HepG2 (cell line): ENCODE measurements around the gene MYO1C. TPM values are rescaled to one million over a fixed set of nuclear protein-coding genes. Genes with fewer than 3 reads are reported as not detected.
A peak's percentile ranks its signal among the peaks of the same experiment; 100 is the strongest.

Experiments used
- ATAC-seq: fragments of 200-7000 bp; cut with Tn5 transposase; 3 replicates; pipeline ENCODE4 v1.9.1; 2020; ENCODE audit warnings: mild to moderate bottlenecking, moderate library complexity
- BruUV-seq: library from RNA; stranded (reverse); fragments of 400-500 nt; replicated peaks from 2 replicates; lab custom pipeline; 2021; lab: Mats Ljungman, UMichigan
- CTCF ChIA-PET: fragments of 300-600 bp; formaldehyde crosslinking; extraction: SDS; loops from one replicate; lab custom pipeline; 2021; ENCODE audit warnings: low total read pairs, inconsistent platforms, low intra/inter-chr PET ratio; lab: Yijun Ruan, JAX
- POLR2A ChIA-PET: fragments of 350-600 bp; sonication (Branson Sonifier 250); formaldehyde crosslinking; loops from one replicate; lab custom pipeline; 2020; ENCODE audit warnings: antibody characterized with exemption, inconsistent platforms; lab: Yijun Ruan, JAX
- DNase-seq: peaks from one replicate; pipeline ENCODE4 v3.0.0-alpha.2; 2015; ENCODE audit warnings: low spot score
- FAIRE-seq: peaks from 3 replicates; lab custom pipeline; 2011; peaks lifted over from hg19 to GRCh38; lab: Jason Lieb, UNC
- H2AFZ ChIP-seq: one replicate; pipeline ENCODE4 v1.6.1; 2011; ENCODE audit warnings: low read length, inconsistent platforms
- H3K27ac ChIP-seq: fragments of 300-600 bp; 3 replicates; pipeline ENCODE4 v1.8.0; 2011; ENCODE audit warnings: mixed run types, mild to moderate bottlenecking, mixed read lengths, low read length, inconsistent platforms; ENCODE audit not compliant: insufficient read depth; ENCODE audit errors: extremely low read length
- H3K27me3 ChIP-seq, 2 experiments: fragments of 200-600 bp in 1 of 2; 2 replicates in 1 of 2; 3 replicates in 1 of 2; pipeline versions ENCODE4 v1.6.0 to v1.8.0; 2011; ENCODE audit warnings: low read length in 2 of 2, mild to moderate bottlenecking in 2 of 2, moderate library complexity in 2 of 2, inconsistent platforms in 1 of 2; ENCODE audit not compliant: insufficient read depth in 2 of 2, control insufficient read depth in 1 of 2
- H3K36me3 ChIP-seq, 2 experiments: fragments of 200-600 bp in 1 of 2; replicated peaks in 1 of 2; 2 replicates in 1 of 2; 3 replicates in 1 of 2; pipeline versions ENCODE4 v1.5.1 to v1.8.0; 2011; ENCODE audit warnings: low read length in 2 of 2, inconsistent platforms in 1 of 2; ENCODE audit not compliant: insufficient read depth in 2 of 2, control insufficient read depth in 1 of 2
- H3K4me1 ChIP-seq: 2 replicates; pipeline ENCODE4 v1.5.1; 2012; ENCODE audit warnings: low read length, inconsistent platforms; ENCODE audit not compliant: insufficient read depth
- H3K4me2 ChIP-seq: 2 replicates; pipeline ENCODE4 v1.6.0; 2011; ENCODE audit warnings: low read depth, low read length, inconsistent platforms
- H3K4me3 ChIP-seq, 3 experiments: fragments of 200-600 bp in 1 of 3; sonication (generic), shearing (Covaris generic) in 1 of 3; replicated peaks in 1 of 3; 2 replicates each; pipeline ENCODE4 v1.5.1; 2011 to 2016; ENCODE audit warnings: low read length in 3 of 3, inconsistent platforms in 2 of 3, low read depth in 2 of 3, mild to moderate bottlenecking in 2 of 3, control low read depth in 1 of 3, mixed read lengths in 1 of 3; ENCODE audit not compliant: insufficient read depth in 1 of 3
- H3K79me2 ChIP-seq: one replicate; pipeline ENCODE4 v1.6.1; 2011; ENCODE audit warnings: low read length, inconsistent platforms; ENCODE audit not compliant: insufficient read depth
- H3K9ac ChIP-seq: 2 replicates; pipeline ENCODE4 v1.6.0; 2011; ENCODE audit warnings: mild to moderate bottlenecking, low read depth, low read length, inconsistent platforms; ENCODE audit not compliant: insufficient read depth
- H3K9me3 ChIP-seq: 2 replicates; pipeline ENCODE4 v1.5.1; 2012; ENCODE audit warnings: mild to moderate bottlenecking, low read length
- H4K20me1 ChIP-seq: 2 replicates; pipeline ENCODE4 v1.6.0; 2011; ENCODE audit warnings: inconsistent platforms, mild to moderate bottlenecking, low read length, moderate library complexity; ENCODE audit not compliant: insufficient read depth
- ARNTL ChIP-seq: sonication (generic); formaldehyde crosslinking; IDR thresholded peaks from 2 replicates; pipeline ENCODE4 v1.4.0; 2020; ENCODE audit warnings: mild to moderate bottlenecking, missing genetic modification reagents
- CREB1 ChIP-seq, 2 experiments: fragments of 450-650 bp in 1 of 2; IDR thresholded peaks; 2 replicates each; pipeline ENCODE4 v1.6.1; 2016 to 2017; ENCODE audit warnings: control low read depth in 1 of 2, mild to moderate bottlenecking in 1 of 2, missing compliant biosample characterization in 1 of 2, missing genetic modification characterization in 1 of 2
- KLF11 ChIP-seq: IDR thresholded peaks from 2 replicates; pipeline ENCODE4 v1.6.1; 2016; ENCODE audit warnings: missing compliant biosample characterization
- MED1 ChIP-seq: sonication (generic); formaldehyde crosslinking; IDR thresholded peaks from 2 replicates; pipeline ENCODE4 v1.4.0; 2020; ENCODE audit warnings: missing genetic modification reagents
- RFX3 ChIP-seq: IDR thresholded peaks from 2 replicates; pipeline ENCODE4 v1.6.1; 2016; ENCODE audit warnings: missing biosample characterization, missing genetic modification reagents
- TBL1XR1 ChIP-seq: fragments of 150-350 bp; IDR thresholded peaks from 2 replicates; pipeline ENCODE4 v1.6.1; 2014; ENCODE audit warnings: borderline replicate concordance, low read length; ENCODE audit not compliant: partially characterized antibody
- ZC3H4 ChIP-seq: sonication (generic); formaldehyde crosslinking; IDR thresholded peaks from 2 replicates; pipeline ENCODE4 v1.4.0; 2020; ENCODE audit warnings: missing genetic modification reagents, borderline replicate concordance
- ZNF563 ChIP-seq: sonication (generic); formaldehyde crosslinking; IDR thresholded peaks from 2 replicates; pipeline ENCODE4 v1.8.0; 2022; ENCODE audit warnings: mild to moderate bottlenecking, moderate library complexity, missing genetic modification reagents
- ZNF660 ChIP-seq: sonication (generic); formaldehyde crosslinking; IDR thresholded peaks from 2 replicates; pipeline ENCODE4 v1.5.1; 2020; ENCODE audit warnings: mild to moderate bottlenecking, low read depth, missing genetic modification reagents, borderline replicate concordance
- ZNF790 ChIP-seq: sonication (generic); formaldehyde crosslinking; IDR thresholded peaks from 2 replicates; pipeline ENCODE4 v1.8.0; 2022; ENCODE audit warnings: missing genetic modification reagents, mild to moderate bottlenecking, borderline replicate concordance
- WGBS: methylation state at CpG from one replicate; pipeline ENCODE4 v1.1.6; 2017; ENCODE audit warnings: low lambda C conversion rate; 5-methylcytosine and 5-hydroxymethylcytosine counted together
- in situ Hi-C: cut with HindIII; loops from 2 replicates; pipeline ENCODE4 v1.10.0; 2017; ENCODE audit warnings: low pct_unique_long_range_greater_than_20kb; ENCODE audit not compliant: extremely low pct_ligation_motif_present
- intact Hi-C: fragments of 100-400 bp; cut with micrococcal nuclease; formaldehyde crosslinking; loops from one replicate; pipeline ENCODE4 v1.10.0; 2022; ENCODE audit not compliant: unreplicated experiment
- polyA plus RNA-seq, 8 experiments: library from polyadenylated mRNA; depleted of rRNA in 3 of 8; stranded (reverse) in 7 of 8; unstranded in 1 of 8; fragments of >200 nt; fragmentation: Illumina TruSeq in 4 of 8; extraction: Trizol in 4 of 8; gene quantifications; 2 replicates each; pipeline versions ENCODE4 v1.2.1 to v1.2.3, GENCODE V29; 2011 to 2016; ENCODE audit warnings: low read depth in 4 of 8, missing spikeins in 1 of 8, mixed read lengths in 1 of 8; ENCODE audit not compliant: insufficient read depth in 1 of 8
- total RNA-seq, 5 experiments: library from RNA; depleted of rRNA; stranded (reverse); fragments of >200 nt; fragmentation: Illumina TruSeq; extraction: Trizol; gene quantifications; 2 replicates each; pipeline ENCODE4 v1.2.3, GENCODE V29; 2016; ENCODE audit warnings: low read depth in 1 of 5
- TF ChIP-seq, protein P1 (sequence below): sonication (generic); formaldehyde crosslinking; IDR thresholded peaks from 2 replicates; pipeline ENCODE4 v1.5.0; 2020; ENCODE audit warnings: mild to moderate bottlenecking, missing genetic modification reagents
- TF ChIP-seq, protein P2 (sequence below): sonication (generic); formaldehyde crosslinking; IDR thresholded peaks from 2 replicates; pipeline ENCODE4 v1.4.0; 2020; ENCODE audit warnings: missing genetic modification reagents, borderline replicate concordance
- TF ChIP-seq, protein P3 (sequence below): sonication (generic); formaldehyde crosslinking; conservative IDR thresholded peaks from 2 replicates; pipeline ENCODE4 v1.8.1; 2023; ENCODE audit warnings: missing genetic modification reagents
- TF ChIP-seq, protein P4 (sequence below): sonication (generic); formaldehyde crosslinking; IDR thresholded peaks from 2 replicates; pipeline ENCODE4 v1.8.0; 2022; ENCODE audit warnings: missing genetic modification reagents, mild to moderate bottlenecking, borderline replicate concordance

Gene MYO1C
- total and polyA plus RNA-seq, 2 of the 13 experiments (the other 11 are each of a cell fraction or from before 2014, with no cell fraction given) = 22.7 to 40.8 TPM

DNA sequence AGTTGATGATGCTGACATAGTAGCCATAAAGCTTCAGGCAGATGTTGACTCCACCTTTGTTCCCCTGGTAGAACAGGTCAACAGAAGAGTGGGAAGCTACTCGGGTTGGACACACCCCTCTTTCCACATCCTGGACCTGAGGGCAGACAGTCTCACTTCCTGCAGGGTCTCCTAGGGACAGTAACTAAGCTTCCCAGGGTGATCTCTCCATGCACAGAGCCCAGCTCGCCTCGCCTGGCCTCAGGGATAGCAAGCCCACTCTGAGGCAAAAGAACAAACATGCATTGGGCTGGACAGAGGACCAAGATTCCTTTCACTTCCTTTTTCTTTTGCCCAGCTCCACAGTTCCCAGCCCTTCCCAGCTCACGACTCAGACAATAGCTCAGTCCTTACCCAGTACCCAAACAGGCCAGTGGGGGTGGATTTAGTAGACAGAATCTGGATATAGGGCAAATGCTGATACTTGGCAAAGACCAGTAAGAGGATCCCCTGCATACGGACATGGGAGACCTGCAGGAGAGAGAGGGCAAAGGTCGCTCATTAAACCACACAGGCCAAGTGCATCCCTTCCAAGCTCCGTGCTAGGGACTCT, 16.9 kb upstream of the MYO1C start:
- H3K27ac ChIP-seq = peak overlapping the region; percentile 82
- no peaks in the 10 kb centered on the region for H3K79me2 ChIP-seq
- ChIA-PET POLR2A (interaction anchor here (1.0 to 1.1 kb wide), 2 partner anchors 41 to 68 kb away, joined by 3 read pairs; no protein-coding TSS in a partner anchor), CTCF (no interaction called here)
- ATAC-seq = peak; percentile 94
- no peak overlapping the region for H2AFZ ChIP-seq
- no peaks in the 10 kb centered on the region for H4K20me1 ChIP-seq
- no TSS peak for BruUV-seq
- peaks cover 17% of the 10 kb centered on the region for H3K4me1 ChIP-seq
- intact Hi-C loops = no loop called here
- peak; percentile 74 for DNase-seq
- in situ Hi-C loops = no loop called here
- H3K4me3 ChIP-seq = peak overlapping the region in 1 of 3 experiments; percentile 41; a peak in 1 of 6 replicates
- peak overlapping the region; percentile 78 for H3K4me2 ChIP-seq
- H3K36me3 ChIP-seq = peaks cover 0 to 4% of the 10 kb centered on the region in 2 experiments; a peak in 1 of 5 replicates
- no peaks in the 10 kb centered on the region for H3K27me3 ChIP-seq
- FAIRE-seq = peak; percentile 92
- H3K9ac ChIP-seq = peak overlapping the region; percentile 30; the same call in 1 of the 2 replicates
- WGBS = 13% methylated on average over 7 of the region's 7 CpGs
- no peaks in the 10 kb centered on the region for H3K9me3 ChIP-seq
- no peak for TF ChIP-seq ZNF660 (CRISPR knock-in tag)
- TF ChIP-seq ZNF563 = no peak
- no peak for TF ChIP-seq ZC3H4 (CRISPR knock-in tag)
- TF ChIP-seq TBL1XR1 = no peak
- no peak for TF ChIP-seq MED1
- TF ChIP-seq, protein P1, sequence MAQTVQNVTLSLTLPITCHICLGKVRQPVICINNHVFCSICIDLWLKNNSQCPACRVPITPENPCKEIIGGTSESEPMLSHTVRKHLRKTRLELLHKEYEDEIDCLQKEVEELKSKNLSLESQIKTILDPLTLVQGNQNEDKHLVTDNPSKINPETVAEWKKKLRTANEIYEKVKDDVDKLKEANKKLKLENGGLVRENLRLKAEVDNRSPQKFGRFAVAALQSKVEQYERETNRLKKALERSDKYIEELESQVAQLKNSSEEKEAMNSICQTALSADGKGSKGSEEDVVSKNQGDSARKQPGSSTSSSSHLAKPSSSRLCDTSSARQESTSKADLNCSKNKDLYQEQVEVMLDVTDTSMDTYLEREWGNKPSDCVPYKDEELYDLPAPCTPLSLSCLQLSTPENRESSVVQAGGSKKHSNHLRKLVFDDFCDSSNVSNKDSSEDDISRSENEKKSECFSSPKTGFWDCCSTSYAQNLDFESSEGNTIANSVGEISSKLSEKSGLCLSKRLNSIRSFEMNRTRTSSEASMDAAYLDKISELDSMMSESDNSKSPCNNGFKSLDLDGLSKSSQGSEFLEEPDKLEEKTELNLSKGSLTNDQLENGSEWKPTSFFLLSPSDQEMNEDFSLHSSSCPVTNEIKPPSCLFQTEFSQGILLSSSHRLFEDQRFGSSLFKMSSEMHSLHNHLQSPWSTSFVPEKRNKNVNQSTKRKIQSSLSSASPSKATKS = no peak
- no peak for TF ChIP-seq CREB1 (IDR thresholded peaks at IDR 0.05)
- no peak for TF ChIP-seq CREB1 (CRISPR knock-in tag; IDR thresholded peaks at IDR 0.05)
- no peak for TF ChIP-seq KLF11 (CRISPR knock-in tag)
- TF ChIP-seq ARNTL (CRISPR knock-in tag) = no peak
- TF ChIP-seq RFX3 (CRISPR knock-in tag) = no peak
- TF ChIP-seq, protein P2, sequence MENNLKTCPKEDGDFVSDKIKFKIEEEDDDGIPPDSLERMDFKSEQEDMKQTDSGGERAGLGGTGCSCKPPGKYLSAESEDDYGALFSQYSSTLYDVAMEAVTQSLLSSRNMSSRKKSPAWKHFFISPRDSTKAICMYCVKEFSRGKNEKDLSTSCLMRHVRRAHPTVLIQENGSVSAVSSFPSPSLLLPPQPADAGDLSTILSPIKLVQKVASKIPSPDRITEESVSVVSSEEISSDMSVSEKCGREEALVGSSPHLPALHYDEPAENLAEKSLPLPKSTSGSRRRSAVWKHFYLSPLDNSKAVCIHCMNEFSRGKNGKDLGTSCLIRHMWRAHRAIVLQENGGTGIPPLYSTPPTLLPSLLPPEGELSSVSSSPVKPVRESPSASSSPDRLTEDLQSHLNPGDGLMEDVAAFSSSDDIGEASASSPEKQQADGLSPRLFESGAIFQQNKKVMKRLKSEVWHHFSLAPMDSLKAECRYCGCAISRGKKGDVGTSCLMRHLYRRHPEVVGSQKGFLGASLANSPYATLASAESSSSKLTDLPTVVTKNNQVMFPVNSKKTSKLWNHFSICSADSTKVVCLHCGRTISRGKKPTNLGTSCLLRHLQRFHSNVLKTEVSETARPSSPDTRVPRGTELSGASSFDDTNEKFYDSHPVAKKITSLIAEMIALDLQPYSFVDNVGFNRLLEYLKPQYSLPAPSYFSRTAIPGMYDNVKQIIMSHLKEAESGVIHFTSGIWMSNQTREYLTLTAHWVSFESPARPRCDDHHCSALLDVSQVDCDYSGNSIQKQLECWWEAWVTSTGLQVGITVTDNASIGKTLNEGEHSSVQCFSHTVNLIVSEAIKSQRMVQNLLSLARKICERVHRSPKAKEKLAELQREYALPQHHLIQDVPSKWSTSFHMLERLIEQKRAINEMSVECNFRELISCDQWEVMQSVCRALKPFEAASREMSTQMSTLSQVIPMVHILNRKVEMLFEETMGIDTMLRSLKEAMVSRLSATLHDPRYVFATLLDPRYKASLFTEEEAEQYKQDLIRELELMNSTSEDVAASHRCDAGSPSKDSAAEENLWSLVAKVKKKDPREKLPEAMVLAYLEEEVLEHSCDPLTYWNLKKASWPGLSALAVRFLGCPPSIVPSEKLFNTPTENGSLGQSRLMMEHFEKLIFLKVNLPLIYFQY (CRISPR knock-in tag) = no peak
- TF ChIP-seq, protein P3, sequence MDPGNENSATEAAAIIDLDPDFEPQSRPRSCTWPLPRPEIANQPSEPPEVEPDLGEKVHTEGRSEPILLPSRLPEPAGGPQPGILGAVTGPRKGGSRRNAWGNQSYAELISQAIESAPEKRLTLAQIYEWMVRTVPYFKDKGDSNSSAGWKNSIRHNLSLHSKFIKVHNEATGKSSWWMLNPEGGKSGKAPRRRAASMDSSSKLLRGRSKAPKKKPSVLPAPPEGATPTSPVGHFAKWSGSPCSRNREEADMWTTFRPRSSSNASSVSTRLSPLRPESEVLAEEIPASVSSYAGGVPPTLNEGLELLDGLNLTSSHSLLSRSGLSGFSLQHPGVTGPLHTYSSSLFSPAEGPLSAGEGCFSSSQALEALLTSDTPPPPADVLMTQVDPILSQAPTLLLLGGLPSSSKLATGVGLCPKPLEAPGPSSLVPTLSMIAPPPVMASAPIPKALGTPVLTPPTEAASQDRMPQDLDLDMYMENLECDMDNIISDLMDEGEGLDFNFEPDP (CRISPR knock-in tag) = no peak
- no peak for TF ChIP-seq ZNF790 (CRISPR knock-in tag)
- TF ChIP-seq, protein P4, sequence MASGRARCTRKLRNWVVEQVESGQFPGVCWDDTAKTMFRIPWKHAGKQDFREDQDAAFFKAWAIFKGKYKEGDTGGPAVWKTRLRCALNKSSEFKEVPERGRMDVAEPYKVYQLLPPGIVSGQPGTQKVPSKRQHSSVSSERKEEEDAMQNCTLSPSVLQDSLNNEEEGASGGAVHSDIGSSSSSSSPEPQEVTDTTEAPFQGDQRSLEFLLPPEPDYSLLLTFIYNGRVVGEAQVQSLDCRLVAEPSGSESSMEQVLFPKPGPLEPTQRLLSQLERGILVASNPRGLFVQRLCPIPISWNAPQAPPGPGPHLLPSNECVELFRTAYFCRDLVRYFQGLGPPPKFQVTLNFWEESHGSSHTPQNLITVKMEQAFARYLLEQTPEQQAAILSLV (CRISPR knock-in tag) = no peak
